ENCODE data around the gene ATP4A. TPM values are rescaled to one million over a fixed set of nuclear protein-coding genes. Genes with fewer than 3 reads are reported as not detected.
A peak's percentile ranks its signal among the peaks of the same experiment; 100 is the strongest.

ATP4A gene
- total and polyA plus RNA-seq, 9 of the 15 experiments (the other 6 are each of a cell fraction or from before 2014, with no cell fraction given) = 0.15 TPM; not detected in 8

- TF ChIP-seq POLR2H (tag; IDR thresholded peaks at IDR 0.05; ENCODE audit: low read depth) = no peak
- TF ChIP-seq CBX3 (IDR thresholded peaks at IDR 0.05; ENCODE audit: borderline replicate concordance in 1 of 2, low read length in 2 of 2) = 0 out of 3 replicates have a peak, but pooled peaks of 1 of the 2 experiments have one; percentile 34
- no peak for TF ChIP-seq ZBTB7A (IDR thresholded peaks at IDR 0.05; ENCODE audit: borderline replicate concordance, control insufficient read depth, low read depth, low read length)
- no peak for TF ChIP-seq ELK3 (CRISPR knock-in tag; IDR thresholded peaks at IDR 0.05)
- no peak for TF ChIP-seq ZNF764 (CRISPR knock-in tag; IDR thresholded peaks at IDR 0.05; ENCODE audit: low read depth)
- no peak for TF ChIP-seq RBM17 (IDR thresholded peaks at IDR 0.05; ENCODE audit: borderline replicate concordance, low read depth, low read length)
- TF ChIP-seq NR2C2 (CRISPR knock-in tag; IDR thresholded peaks at IDR 0.05) = no peak
- TF ChIP-seq NR2C2 (tag; IDR thresholded peaks at IDR 0.05) = no peak
- peak; percentile 81 for TF ChIP-seq RBBP5 (IDR thresholded peaks at IDR 0.05; ENCODE audit: borderline replicate concordance, insufficient read depth, low read length, poor library complexity, severe bottlenecking)
- TF ChIP-seq TSHZ1 (CRISPR knock-in tag; IDR thresholded peaks at IDR 0.05) = peak; percentile 37; the same call in 1 of the 2 replicates
- peak; percentile 79 for TF ChIP-seq BHLHE40 (IDR thresholded peaks at IDR 0.05; ENCODE audit: low read length)
- TF ChIP-seq NFE2L1 (tag; IDR thresholded peaks at IDR 0.05; ENCODE audit: borderline replicate concordance, low read depth) = no peak
- peak; percentile 52; the same call in 1 of the 2 replicates for TF ChIP-seq HES1 (IDR thresholded peaks at IDR 0.05; ENCODE audit: low read depth)
- no peak for TF ChIP-seq ZNF282 (CRISPR knock-in tag; IDR thresholded peaks at IDR 0.05)
- 0 out of 2 replicates have a peak, but pooled peaks have one; percentile 42 for TF ChIP-seq BCL6 (CRISPR knock-in tag; IDR thresholded peaks at IDR 0.05)
- no peak for TF ChIP-seq TCF15 (CRISPR knock-in tag; IDR thresholded peaks at IDR 0.05)
- no peak for TF ChIP-seq CBX2 (IDR thresholded peaks at IDR 0.05; ENCODE audit: insufficient read depth, low read length, poor library complexity, severe bottlenecking)
- no peak for TF ChIP-seq FOXJ3 (CRISPR knock-in tag; IDR thresholded peaks at IDR 0.05)
- no peak for TF ChIP-seq MITF (IDR thresholded peaks at IDR 0.05)
- TF ChIP-seq SOX6 (IDR thresholded peaks at IDR 0.05) = no peak
Measured at GRCh38 chr19:35612559-35613321, 49.3 kb upstream of the ATP4A start, which contains the start of gene HAUS5 (continued).

Data from K562 (cell line).